DOHH2 (cell line): ENCODE results near the gene RIN3.

Experiments used
- CTCF ChIP-seq: fragments of 200-600 bp; sonication (generic); IDR thresholded peaks from one replicate; pipeline ENCODE4 v1.5.1; 2014; ENCODE audit warnings: antibody characterized with exemption, mild to moderate bottlenecking, low read depth, low read length; ENCODE audit not compliant: poor library complexity, severe bottlenecking
- EZH2phosphoT487 ChIP-seq: fragments of 200-600 bp; sonication (generic); IDR thresholded peaks from 2 replicates; pipeline ENCODE4 v1.6.1; 2017; ENCODE audit warnings: borderline replicate concordance, mild to moderate bottlenecking, antibody characterized with exemption, low read length, moderate library complexity, mixed read lengths

GRCh38 chr14:92633724-92634123 is 120.1 kb downstream of the RIN3 start:
- TF ChIP-seq EZH2phosphoT487 (no peak), CTCF (no peak)
